ENCODE results near the gene PPARD. TPM values are rescaled to one million over a fixed set of nuclear protein-coding genes. Genes with fewer than 3 reads are reported as not detected.

PPARD gene
- total RNA-seq, 1 donor from 2014 or later = 30.2 TPM

DNA sequence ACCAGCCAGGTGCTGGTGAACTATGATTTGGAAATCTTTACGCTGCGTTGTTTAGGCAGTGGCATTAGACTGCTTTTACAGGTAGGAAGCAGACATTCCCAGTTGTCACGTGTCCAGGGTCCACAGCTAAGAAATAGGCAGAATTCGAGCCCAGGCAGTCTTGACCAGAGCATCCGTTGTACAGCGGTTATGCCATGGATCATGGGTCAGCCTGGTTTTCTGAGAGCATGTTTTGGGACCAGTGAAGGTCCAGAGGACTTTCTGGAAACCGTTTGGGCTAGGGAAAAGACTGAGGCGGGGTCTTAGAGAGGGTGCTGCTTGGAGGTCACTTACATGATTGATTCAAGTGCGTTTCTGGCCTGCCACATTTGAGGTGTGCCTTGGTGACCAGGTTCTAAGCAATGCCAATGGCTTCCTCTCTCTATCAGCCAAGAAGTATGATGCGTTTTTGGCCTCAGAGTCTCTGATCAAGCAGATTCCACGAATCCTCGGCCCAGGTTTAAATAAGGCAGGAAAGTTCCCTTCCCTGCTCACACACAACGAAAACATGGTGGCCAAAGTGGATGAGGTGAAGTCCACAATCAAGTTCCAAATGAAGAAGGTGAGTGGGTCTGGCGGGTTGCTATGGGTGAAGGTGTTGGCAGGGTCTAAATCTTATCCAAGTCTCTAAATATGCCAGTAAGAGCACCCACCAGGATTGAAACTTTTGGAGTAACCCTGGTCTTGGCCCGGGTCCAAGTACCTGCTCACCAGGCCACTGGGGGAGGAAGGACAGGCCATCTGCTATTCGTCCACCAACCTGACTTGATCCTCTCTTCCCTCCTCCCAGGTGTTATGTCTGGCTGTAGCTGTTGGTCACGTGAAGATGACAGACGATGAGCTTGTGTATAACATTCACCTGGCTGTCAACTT, 127.6 kb downstream of the PPARD start:
- TF ChIP-seq, protein P1, sequence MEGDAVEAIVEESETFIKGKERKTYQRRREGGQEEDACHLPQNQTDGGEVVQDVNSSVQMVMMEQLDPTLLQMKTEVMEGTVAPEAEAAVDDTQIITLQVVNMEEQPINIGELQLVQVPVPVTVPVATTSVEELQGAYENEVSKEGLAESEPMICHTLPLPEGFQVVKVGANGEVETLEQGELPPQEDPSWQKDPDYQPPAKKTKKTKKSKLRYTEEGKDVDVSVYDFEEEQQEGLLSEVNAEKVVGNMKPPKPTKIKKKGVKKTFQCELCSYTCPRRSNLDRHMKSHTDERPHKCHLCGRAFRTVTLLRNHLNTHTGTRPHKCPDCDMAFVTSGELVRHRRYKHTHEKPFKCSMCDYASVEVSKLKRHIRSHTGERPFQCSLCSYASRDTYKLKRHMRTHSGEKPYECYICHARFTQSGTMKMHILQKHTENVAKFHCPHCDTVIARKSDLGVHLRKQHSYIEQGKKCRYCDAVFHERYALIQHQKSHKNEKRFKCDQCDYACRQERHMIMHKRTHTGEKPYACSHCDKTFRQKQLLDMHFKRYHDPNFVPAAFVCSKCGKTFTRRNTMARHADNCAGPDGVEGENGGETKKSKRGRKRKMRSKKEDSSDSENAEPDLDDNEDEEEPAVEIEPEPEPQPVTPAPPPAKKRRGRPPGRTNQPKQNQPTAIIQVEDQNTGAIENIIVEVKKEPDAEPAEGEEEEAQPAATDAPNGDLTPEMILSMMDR (IDR thresholded peaks at IDR 0.05) = no peak
- intact Hi-C loops (cut with DNase I) = no loop called here
- no peak for DNase-seq
- peaks cover 62% of the 10 kb centered on the region for H3K36me3 ChIP-seq
- peak overlapping the region; percentile 92 for H3K4me3 ChIP-seq
- no peaks in the 10 kb centered on the region for H3K27me3 ChIP-seq (ENCODE audit: low read depth)
- no peaks in the 10 kb centered on the region for H3K9me3 ChIP-seq
- peak overlapping the region; percentile 88 for H3K27ac ChIP-seq
- peaks cover 38% of the 10 kb centered on the region for H3K4me1 ChIP-seq
- no peak for ATAC-seq

DNA sequence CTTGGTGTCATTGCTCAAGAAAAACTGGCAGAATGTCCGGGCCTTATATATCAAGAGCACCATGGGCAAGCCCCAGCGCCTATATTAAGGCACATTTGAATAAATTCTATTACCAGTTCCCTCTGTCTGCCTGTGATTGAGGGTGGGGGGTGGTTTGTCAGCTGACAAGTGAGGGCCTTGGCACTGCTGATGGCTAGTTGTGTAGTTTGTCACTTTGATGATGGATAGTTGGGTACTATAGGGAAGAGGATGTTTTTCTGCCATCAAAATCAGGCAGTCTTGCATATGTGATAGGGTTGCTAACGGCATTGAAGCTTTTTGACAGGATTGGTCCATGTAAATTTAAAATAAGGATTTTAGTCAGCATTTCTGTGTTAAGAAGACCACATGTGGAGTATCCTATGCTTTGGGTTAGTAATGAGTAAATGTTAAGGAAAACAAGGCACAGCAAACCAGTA, 128.3 kb downstream of the PPARD start:
- no peaks in the 10 kb centered on the region for H3K27me3 ChIP-seq (ENCODE audit: low read depth)
- ATAC-seq (no peak), DNase-seq (no peak)
- intact Hi-C loops (cut with DNase I) = no loop called here
- H3K4me3 ChIP-seq = no peak overlapping the region
- peaks cover 69% of the 10 kb centered on the region for H3K36me3 ChIP-seq
- TF ChIP-seq, protein P1 (IDR thresholded peaks at IDR 0.05) = no peak
- H3K9me3 ChIP-seq = no peaks in the 10 kb centered on the region
- no peak overlapping the region for H3K27ac ChIP-seq
- peaks cover 38% of the 10 kb centered on the region for H3K4me1 ChIP-seq

DNA sequence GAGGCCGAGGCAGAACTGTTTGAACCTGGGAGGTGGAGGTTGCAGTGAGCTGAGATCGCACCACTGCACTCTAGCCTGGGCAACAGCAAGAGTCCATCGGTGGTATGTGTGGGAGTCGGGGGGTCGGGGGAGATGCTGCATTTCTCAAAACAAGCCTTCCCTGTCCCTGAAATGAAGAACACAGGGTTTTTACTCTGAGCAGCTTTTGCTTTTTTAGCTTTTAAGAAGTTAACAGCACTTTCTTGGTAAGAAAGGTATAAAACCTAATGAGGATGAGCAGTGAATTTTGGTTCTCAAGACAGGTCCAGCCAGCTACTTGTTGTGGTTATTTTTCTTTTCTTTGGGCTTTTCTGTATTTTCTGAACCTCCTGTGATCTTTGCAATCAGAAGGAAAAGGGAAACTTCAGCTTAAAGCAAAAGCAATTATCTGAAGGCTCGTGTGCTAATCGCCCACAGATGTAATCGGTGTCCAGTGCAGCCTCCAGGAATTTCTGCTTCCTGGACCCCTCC, 129.5 kb downstream of the PPARD start:
- peaks cover 64% of the 10 kb centered on the region for H3K36me3 ChIP-seq

DNA sequence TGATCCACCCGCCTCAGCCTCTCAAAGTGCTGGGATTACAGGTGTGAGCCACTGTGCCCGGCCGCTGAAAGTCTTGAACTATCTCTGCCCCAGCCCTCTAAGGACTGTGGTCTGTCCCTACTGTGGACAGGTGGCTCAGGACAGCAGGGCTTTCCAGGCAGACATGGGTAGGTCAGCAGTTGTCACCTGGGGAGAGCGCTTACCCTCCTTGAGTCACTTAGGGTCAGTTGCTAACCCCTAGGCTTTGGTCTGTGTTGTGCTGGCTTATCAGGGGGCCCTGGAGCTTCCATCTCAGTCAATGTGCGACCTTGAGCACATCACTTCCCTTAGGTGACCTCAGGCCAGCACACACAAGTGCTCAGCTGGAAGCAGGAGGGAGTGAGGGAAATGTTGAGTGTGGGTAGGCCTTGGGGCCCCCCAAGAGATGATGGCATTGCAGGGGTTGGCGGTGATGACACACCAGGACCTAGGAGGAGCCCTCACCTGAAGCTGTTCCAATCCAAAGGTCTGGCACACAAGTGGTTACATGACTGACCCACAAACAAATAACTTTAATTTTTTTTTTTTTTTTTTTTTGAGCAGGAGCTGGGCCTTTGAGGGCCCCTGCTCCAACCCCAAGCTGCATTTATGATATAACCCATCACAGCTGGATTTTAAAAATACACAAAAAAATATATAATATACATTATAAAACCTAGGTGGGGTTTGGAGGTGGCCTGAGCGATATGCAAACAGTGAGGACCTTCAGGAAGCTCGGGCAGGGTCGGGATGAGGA, 130.9 kb downstream of the PPARD start:
- ATAC-seq = no peak
- intact Hi-C loops (cut with DNase I) = no loop called here
- H3K36me3 ChIP-seq = peaks cover 66% of the 10 kb centered on the region
- DNase-seq = no peak
- H3K4me1 ChIP-seq = peaks cover 34% of the 10 kb centered on the region
- H3K4me3 ChIP-seq = no peak overlapping the region
- TF ChIP-seq, protein P1 (IDR thresholded peaks at IDR 0.05) = no peak
- no peaks in the 10 kb centered on the region for H3K9me3 ChIP-seq
- H3K27ac ChIP-seq = no peak overlapping the region
- no peaks in the 10 kb centered on the region for H3K27me3 ChIP-seq (ENCODE audit: low read depth)

More for the DNA sequence above, 129.5 kb downstream of the PPARD start:
- peaks cover 38% of the 10 kb centered on the region for H3K4me1 ChIP-seq
- no peaks in the 10 kb centered on the region for H3K9me3 ChIP-seq
- H3K27me3 ChIP-seq (ENCODE audit: low read depth) = no peaks in the 10 kb centered on the region
- TF ChIP-seq, protein P1 (IDR thresholded peaks at IDR 0.05) = no peak
- DNase-seq (no peak), ATAC-seq (no peak)
- H3K27ac ChIP-seq = no peak overlapping the region
- no peak overlapping the region for H3K4me3 ChIP-seq
- intact Hi-C loops (cut with DNase I) = no loop called here

DNA sequence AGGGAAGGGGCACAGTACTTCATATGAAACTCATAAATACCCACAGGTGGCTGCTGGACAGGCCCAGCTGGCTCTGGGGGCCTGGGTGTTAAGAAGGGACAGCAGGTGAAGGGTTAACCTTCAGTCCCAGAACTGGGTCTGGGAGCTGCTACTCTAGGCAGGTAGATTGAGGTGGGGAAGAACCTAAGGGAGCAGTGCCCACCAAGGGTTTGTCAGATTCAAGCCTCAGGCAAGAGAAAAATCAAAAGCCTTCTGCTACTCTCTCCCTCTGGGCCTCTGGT, 131.4 kb downstream of the PPARD start:
- DNase-seq (no peak), ATAC-seq (no peak)
- intact Hi-C loops (cut with DNase I) = no loop called here
- TF ChIP-seq, protein P1 (IDR thresholded peaks at IDR 0.05) = no peak
- H3K27ac ChIP-seq = no peak overlapping the region
- no peak overlapping the region for H3K4me3 ChIP-seq
- H3K36me3 ChIP-seq = peaks cover 70% of the 10 kb centered on the region
- no peaks in the 10 kb centered on the region for H3K27me3 ChIP-seq (ENCODE audit: low read depth)
- no peaks in the 10 kb centered on the region for H3K9me3 ChIP-seq
- H3K4me1 ChIP-seq = peaks cover 34% of the 10 kb centered on the region

Data from lower lobe of right lung (tissue), 2 donors.